ENCODE results near the gene EIF3B. TPM values are rescaled to one million over a fixed set of nuclear protein-coding genes. Genes with fewer than 3 reads are reported as not detected.
A peak's percentile ranks its signal among the peaks of the same experiment; 100 is the strongest.
"Not testable (repeated sequence)": the region's sequence is repeated elsewhere in the genome, so short reads cannot be mapped to it uniquely, and the experiment has no call there.

EIF3B gene
- total RNA-seq (2022) (333 and 347 TPM in 2 replicates), Bru-seq, nascent RNA (percentile 95 among the genes with signal in this experiment), BruChase-seq, experiment 1, labeled RNA remaining after a 6-hour chase (percentile 98 among the genes with signal in this experiment), BruChase-seq, experiment 2, labeled RNA remaining after a 2-hour chase (percentile 96 among the genes with signal in this experiment)
- long read RNA-seq, transcript EIF3B-202 (19 exons, 2,966 nt): minor isoform, 189 of 583 reads
- long read RNA-seq, transcript EIF3B-201 (19 exons, 3,055 nt): major isoform, 219 of 583 reads
- long read RNA-seq, partial matches to known transcripts: 33 of 583 reads
- long read RNA-seq, other reads (novel, unspliced or antisense): 140 of 583 reads

GRCh38 chr7:2354186-2354938 is at the start of gene EIF3B:
TSS of gene EIF3B (plus strand) at chr7:2354827. CDS start at chr7:2354922, 95 bp downstream.
- Mint-ChIP-seq H3K27me3 (ENCODE audit: unreplicated experiment) (no peaks in the 10 kb centered on the region), H3K9me3 (ENCODE audit: low read depth, unreplicated experiment) (no peaks in the 10 kb centered on the region), H3K27ac (ENCODE audit: unreplicated experiment) (peak within 1 kb of the TSS; percentile 100), H3K4me3 (ENCODE audit: low read depth, unreplicated experiment) (peak within 1 kb of the TSS; percentile 98), H3K36me3 (ENCODE audit: insufficient read depth, unreplicated experiment) (peaks cover 77% of the 10 kb centered on the region), H3K4me1 (ENCODE audit: low read depth, unreplicated experiment) (peaks cover 16% of the 10 kb centered on the region)
- intact Hi-C loops (cut with micrococcal nuclease; ENCODE audit: unreplicated experiment): loop anchor here (5.0 kb wide), 1 partner anchor 107 kb away; no protein-coding TSS in a partner anchor
- CTCF ChIA-PET: interaction anchor here (0.7 to 1.4 kb wide), 7 partner anchors 17 to 327 kb away, joined by 3 to 6 read pairs (median 3); partner anchors contain the start of genes CHST12, MAD1L1, MRM2 and NUDT1
- DNase-seq: peak; percentile 93
- no TSS peak for BruUV-seq (replicated peaks)
- TF ChIP-seq, protein P1, sequence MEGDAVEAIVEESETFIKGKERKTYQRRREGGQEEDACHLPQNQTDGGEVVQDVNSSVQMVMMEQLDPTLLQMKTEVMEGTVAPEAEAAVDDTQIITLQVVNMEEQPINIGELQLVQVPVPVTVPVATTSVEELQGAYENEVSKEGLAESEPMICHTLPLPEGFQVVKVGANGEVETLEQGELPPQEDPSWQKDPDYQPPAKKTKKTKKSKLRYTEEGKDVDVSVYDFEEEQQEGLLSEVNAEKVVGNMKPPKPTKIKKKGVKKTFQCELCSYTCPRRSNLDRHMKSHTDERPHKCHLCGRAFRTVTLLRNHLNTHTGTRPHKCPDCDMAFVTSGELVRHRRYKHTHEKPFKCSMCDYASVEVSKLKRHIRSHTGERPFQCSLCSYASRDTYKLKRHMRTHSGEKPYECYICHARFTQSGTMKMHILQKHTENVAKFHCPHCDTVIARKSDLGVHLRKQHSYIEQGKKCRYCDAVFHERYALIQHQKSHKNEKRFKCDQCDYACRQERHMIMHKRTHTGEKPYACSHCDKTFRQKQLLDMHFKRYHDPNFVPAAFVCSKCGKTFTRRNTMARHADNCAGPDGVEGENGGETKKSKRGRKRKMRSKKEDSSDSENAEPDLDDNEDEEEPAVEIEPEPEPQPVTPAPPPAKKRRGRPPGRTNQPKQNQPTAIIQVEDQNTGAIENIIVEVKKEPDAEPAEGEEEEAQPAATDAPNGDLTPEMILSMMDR (IDR thresholded peaks at IDR 0.05; ENCODE audit: unreplicated experiment): no peak

DNA sequence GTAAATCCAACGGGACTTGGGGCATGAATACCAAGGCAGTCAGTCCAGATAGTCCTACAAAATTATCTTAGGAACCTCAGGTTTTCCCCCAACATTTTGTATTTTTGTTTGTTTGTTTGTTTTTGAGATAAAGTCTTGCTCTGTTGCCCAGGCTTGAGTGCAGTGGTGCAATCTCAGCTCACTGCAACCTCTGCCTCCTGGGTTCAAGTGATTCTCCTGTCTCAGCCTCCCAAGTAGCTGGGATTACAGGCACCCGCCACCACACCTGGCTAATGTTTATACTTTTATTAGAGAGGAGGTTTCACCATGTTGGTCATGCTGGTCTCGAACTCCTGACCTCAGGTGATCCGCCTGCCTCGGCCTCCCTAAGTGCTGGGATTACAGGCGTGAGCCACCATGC is 49.4 kb upstream of the EIF3B start:
- CTCF ChIA-PET: interaction anchor here (0.5 kb wide), 1 partner anchor 10 kb away, joined by 5 read pairs; no protein-coding TSS in a partner anchor
- H3K4me1 Mint-ChIP-seq (ENCODE audit: low read depth, unreplicated experiment); H3K4me3 Mint-ChIP-seq (ENCODE audit: low read depth, unreplicated experiment); H3K27ac Mint-ChIP-seq (ENCODE audit: unreplicated experiment); H3K36me3 Mint-ChIP-seq (ENCODE audit: insufficient read depth, unreplicated experiment); DNase-seq; intact Hi-C loops (cut with micrococcal nuclease; ENCODE audit: unreplicated experiment); BruUV-seq (replicated peaks); H3K9me3 Mint-ChIP-seq (ENCODE audit: low read depth, unreplicated experiment); H3K27me3 Mint-ChIP-seq (ENCODE audit: unreplicated experiment): not testable (repeated sequence)

GRCh38 chr7:2306688-2307087 is 47.9 kb upstream of the EIF3B start:
- H3K27ac Mint-ChIP-seq (ENCODE audit: unreplicated experiment): no peak overlapping the region
- H3K9me3 Mint-ChIP-seq (ENCODE audit: low read depth, unreplicated experiment): no peaks in the 10 kb centered on the region
- no peaks in the 10 kb centered on the region for H3K4me1 Mint-ChIP-seq (ENCODE audit: low read depth, unreplicated experiment)
- CTCF ChIA-PET: no interaction called here
- no peak for DNase-seq
- H3K36me3 Mint-ChIP-seq (ENCODE audit: insufficient read depth, unreplicated experiment): peaks cover 5% of the 10 kb centered on the region
- H3K4me3 Mint-ChIP-seq (ENCODE audit: low read depth, unreplicated experiment): no peak overlapping the region
- intact Hi-C loops (cut with micrococcal nuclease; ENCODE audit: unreplicated experiment): no loop called here
- no peaks in the 10 kb centered on the region for H3K27me3 Mint-ChIP-seq (ENCODE audit: unreplicated experiment)
- no TSS peak for BruUV-seq (replicated peaks)
- TF ChIP-seq, protein P1 (IDR thresholded peaks at IDR 0.05; ENCODE audit: unreplicated experiment): no peak

- CTCF ChIA-PET: no interaction called here
- TF ChIP-seq, protein P1 (IDR thresholded peaks at IDR 0.05; ENCODE audit: unreplicated experiment): no peak
- Mint-ChIP-seq H3K4me3 (ENCODE audit: low read depth, unreplicated experiment) (no peak overlapping the region), H3K4me1 (ENCODE audit: low read depth, unreplicated experiment) (peaks cover 7% of the 10 kb centered on the region), H3K9me3 (ENCODE audit: low read depth, unreplicated experiment) (no peaks in the 10 kb centered on the region), H3K36me3 (ENCODE audit: insufficient read depth, unreplicated experiment) (peaks cover 5% of the 10 kb centered on the region), H3K27me3 (ENCODE audit: unreplicated experiment) (no peaks in the 10 kb centered on the region), H3K27ac (ENCODE audit: unreplicated experiment) (no peak overlapping the region)
- DNase-seq: no peak
- intact Hi-C loops (cut with micrococcal nuclease; ENCODE audit: unreplicated experiment): no loop called here
- no TSS peak for BruUV-seq (replicated peaks)
Observed at GRCh38 chr7:2307690-2308107, 46.9 kb upstream of the EIF3B start.

All from Calu3 (cell line).